Suppressor macrophage (primary cell): ENCODE data around the gene EEPD1.
"Not testable (repeated sequence)": the region's sequence is repeated elsewhere in the genome, so short reads cannot be mapped to it uniquely, and the experiment has no call there.

Experiments
- DNase-seq, 4 experiments: peaks; one replicate each; pipeline ENCODE4 v3.0.0-alpha.2; 2020 to 2022

EEPD1 gene

DNA sequence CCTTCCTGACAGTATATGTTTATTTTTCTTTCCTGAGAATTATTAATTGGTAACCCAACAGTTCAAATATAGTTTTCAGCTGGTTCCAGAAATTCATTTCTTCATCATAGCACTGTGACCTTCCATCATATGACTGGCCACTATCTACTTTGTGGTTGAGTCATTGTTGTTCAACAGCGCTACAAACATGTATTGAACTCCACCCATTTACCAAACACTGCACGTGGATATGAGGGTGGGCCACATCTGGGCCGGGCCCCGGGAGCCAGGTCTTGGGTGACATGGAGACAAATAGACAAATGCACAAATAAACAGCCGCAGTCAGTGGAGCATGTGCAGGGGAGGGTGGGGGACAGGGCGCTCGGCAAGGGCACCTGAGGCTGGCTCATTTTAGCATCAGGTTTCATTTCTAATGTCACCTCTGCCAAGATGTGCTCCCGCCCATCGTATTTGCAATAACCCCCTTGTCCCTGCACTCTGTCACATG lies 24.0 kb upstream of the EEPD1 start:
- no peak for DNase-seq

DNA sequence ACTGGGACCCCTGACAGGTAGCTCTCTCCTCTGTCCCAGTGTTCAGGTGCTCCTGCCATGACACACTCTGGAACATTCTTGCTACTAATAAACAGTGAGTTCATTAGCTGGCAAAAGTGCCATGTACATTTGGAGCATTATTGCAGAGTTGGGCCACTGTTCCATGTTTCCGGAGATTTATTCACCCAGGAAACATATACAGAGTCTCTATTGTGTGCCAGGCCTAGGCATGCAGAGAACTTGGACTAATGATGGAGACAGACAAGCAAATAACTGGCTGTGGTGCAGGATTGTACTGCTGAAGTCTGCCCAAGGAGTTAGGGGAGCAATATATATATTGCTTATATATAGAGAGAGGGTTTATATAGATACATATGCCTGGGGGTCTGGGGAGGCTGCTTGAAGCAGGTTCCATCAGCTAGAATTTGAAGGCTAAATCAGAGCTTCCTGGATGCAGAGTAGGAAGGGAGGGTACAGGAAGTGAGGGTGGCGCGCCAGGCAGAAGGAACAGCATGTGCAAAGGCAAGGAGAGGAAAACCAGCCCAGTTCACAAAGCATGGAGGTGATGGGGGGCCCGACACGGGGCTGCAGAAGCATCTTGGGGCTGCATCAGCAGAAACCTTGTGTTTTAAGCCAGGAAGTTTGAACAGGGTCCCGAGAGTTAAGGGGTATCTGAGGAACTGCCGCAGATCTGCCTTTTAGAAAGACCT lies 22.7 kb upstream of the EEPD1 start:
- DNase-seq: no peak

DNA sequence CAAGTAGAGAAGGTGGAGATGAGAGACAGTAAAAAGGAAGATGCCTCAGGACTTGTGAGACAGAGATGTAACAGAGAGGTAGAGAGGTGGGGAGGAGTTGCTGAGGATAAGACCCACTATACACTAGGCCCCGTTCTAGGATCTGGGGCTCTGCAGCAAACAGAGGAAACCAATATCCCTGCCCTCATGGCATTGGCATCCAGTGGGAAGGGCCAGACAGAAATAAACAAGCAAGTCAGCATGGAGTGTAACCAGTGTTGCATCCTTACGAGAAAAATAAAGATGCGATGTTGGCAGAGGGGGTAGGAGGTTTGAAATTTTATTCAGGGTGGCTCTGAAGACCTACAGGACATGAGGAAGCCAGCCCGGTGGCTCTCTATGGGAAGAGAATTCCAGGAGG lies 22.0 kb upstream of the EEPD1 start:
- DNase-seq: no peak

DNA sequence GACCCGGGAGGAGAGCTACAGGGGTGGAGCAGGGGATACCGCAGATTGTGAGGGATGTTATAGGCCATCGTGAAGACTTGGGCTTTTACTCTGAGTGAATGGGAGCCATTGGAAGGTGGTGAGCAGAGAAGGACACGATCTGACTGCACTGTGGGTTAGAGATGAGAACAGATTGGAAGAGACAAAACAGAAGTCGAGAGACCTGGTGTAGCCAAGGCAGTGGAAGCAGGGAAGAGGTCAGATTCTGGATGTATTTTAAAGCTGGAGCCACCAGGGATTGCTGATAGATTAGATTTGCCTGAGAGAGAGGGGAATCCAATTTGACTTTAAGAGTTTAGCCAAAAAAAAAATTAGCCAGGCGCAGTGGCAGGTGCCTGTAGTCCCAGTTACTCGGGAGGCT lies 21.6 kb upstream of the EEPD1 start:
- DNase-seq: no peak

DNA sequence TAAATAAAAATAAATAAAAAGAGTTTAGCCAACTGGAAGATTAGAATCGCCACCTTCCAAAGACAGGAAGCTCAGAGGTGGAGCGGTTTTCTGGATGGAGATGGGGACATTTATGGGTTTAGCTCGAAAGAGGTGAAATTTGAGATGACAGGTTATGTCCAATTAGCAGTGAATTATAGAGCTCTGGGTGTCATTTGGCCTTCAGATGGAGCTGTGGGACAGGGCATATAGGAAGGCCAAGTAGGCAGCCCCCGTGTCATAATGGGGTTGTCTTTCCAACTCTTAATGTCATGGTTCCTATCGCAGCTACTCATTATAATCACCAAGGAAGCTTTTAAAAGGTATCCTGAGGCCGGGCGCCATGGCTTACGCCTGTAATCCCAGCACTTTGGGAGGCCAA lies 21.0 kb upstream of the EEPD1 start:
- DNase-seq: no peak

DNA sequence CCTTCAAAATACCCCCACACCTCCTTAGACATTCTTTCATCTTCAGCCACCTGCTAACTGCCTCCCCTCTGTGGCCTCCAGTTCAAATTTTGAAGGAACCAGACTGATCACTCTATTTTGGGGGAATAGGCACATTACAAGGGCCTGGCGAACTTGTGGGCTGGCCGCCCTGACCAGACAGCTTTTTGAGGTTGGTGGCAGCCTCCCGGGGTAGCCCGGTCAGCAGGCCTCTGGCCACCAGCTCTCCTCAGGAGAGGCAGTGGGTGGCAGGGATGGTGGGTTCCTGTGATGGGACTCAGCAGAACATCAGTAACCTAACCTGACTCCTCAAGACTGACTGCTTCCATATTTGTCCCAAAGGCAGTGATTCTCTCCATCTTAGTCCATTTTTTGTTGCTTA lies 17.4 kb upstream of the EEPD1 start:
- no peak for DNase-seq

DNA sequence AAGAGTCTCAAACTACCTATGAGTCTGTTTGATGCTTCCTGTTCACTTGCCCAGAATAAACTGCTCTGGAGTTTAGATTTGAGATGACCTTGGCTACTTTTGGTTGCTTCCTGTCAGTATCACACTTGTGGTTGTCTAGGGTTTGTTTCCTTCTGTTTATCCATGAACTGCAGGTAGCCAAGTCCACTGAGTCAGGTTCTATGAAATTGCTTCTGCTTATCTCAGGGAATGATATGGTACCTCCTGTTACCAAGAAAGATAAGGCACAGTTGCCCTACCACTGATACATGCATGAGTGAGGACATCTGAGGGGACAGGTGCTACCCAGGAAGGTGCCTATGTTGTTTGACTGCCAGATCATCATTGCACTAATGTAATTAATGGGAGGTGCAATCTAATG lies 15.8 kb upstream of the EEPD1 start:
- no peak for DNase-seq

DNA sequence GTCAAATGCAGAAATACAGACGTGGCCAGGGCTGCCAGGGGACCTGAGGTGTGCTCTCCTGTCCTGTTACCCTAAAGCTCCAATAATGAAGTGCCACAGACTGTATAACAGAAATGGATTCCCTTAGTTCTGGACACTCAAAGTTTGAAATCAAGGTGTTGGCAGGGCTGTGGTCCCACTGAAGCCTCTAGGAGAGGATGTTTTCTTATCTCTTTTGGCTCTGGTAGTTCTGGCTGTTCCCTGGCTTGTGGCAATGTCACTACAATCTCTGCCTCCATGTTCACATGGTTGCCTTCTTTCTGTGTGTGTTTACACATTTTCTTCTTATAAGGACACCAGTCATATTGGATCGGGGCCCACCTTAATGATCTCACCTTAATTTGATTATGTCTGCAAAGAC lies 15.3 kb upstream of the EEPD1 start:
- no peak for DNase-seq

DNA sequence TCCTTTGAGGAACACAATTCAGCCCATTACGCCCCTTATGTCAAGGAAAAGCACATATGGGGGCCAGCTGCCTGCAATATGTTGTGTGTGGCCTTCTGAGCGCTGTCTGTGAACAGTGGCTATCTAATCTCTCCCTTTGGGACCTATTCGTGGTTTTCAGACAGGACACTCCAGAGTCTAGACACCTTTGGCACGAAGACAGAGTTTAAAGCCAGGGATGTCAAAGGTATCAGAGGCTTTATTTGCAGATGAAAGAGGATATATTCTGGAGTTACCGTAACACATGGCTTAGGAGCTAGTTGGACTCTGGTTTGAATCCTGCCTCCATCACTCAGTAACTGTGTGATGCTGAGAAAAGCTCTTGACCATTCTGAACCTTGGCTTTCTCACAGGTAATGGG lies 14.8 kb upstream of the EEPD1 start:
- no peak for DNase-seq

DNA sequence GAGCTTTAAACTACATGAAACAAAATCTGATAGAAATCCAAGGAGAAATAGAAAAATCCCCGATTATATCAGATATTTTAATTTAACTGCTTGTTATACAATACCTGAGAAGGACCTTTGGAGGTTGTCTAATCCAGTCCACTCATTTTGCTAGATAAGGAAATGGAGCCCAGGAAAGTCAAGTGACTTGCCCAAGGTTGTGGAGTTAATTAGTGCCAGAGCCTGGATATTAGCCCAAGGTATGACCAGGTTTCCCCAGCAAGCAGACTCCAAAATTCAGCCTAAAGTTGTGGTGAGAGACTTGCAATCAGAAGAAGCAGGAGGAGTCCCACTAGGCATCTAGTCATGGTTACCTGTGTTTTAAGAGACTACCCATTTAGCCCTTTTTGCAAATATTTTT lies 11.7 kb upstream of the EEPD1 start:
- no peak for DNase-seq

DNA sequence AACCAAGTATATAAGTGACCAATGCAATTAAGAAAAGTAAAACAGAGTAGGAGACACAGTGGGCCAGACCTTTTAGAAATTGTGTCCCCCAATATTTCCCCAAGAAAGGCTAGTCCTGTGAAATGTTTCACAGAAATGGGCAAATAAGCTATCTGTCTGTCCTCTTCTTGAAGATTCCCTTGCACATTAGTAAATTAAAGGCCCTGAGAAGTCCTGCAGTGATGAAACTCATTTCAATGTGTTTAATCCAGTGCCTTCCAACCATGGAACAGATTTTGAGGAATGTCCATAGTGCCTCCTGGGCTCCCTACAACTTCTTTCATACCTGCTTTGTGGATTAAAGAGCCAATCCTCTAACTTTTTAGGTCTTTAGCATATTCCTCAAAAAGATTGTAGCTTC lies 11.2 kb upstream of the EEPD1 start:
- no peak for DNase-seq

DNA sequence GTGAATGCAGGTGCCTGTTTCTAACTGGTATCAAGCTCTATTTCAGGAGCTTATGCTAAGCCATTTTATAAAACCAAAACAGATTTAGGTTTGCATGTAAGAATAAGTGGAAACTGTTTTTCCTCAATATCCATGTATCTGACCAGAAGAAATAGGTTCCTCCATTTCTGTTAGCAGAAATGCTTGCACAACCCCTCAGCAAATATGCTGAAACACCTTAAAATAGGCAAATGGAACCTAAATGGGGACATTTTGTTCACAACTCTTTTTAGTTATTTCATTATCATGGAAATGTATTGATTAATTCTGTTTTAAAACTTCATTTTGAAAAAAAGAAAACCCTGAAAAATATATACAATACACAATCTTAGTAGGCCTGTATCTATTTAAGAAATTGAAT lies 8.9 kb upstream of the EEPD1 start:
- DNase-seq: peak in 3 of 4 experiments; percentile 39 to 65 (median 47)

DNA sequence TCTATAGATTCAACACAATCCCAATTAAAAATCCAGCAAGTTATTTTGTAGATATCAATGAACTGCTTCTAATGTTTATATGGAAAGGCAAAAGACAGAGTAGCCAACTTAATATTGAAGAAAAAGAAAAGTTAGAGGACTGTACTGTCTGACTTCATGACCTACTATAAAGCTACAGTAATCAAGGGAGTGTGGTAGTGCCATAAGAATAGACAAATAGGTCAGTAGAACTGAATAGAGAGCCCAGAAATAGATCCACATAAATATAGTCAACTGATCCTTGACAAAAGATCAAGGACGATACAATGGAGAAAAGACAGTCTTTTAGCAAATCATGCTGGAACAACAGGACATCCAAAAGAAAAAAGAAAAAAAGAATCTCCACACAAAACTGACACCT lies 7.4 kb upstream of the EEPD1 start:
- DNase-seq: no peak

DNA sequence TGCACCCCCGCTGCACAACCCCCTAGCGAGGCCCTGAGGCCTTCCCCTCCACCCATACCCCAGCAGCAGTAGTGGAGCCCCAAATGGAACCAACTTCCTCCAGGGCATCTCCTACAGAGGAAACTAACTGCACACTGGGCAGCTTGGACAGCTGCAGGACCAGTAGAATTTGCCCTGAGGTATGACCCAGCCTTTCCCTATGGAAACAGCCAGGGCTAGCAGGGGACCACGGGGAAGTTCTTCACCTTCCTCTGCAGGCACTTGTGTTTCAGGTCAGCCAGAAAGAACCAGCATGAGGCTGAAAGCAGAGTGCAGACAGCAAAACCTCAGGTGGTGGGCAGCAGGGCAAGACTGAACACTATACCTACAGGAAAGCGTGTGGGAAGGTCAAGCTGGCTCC lies 5.7 kb upstream of the EEPD1 start:
- no peak for DNase-seq

DNA sequence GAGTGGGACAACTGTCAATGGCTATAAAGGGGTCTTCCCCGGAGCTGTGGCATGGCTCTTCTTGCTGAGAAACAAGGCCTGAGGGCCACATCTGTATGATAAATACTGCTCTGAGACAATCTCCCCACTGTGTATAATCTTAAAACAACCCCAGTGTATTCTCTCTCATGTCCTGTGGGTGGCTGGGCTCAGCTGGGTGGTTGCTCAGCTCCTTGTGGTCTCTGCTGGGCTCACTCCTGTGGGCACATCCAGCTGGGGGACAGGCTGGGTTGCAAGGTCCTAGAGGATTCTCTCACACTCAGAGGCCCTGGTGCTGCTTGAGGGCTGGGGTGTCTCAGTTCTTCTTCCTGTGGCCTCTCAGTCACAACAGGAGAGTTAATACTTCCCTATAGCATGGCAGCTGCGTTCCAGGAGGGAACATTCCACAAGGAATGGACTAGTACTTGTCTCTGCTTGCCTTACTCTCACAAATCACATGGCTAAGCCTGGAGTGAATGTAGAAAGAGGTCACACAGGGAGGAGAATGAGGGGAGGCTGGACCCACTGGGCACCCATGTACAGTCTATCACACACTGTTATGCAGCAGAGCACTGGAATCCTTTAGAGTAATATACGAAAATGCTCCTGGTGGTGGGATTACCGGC lies 4.5 kb upstream of the EEPD1 start:
- DNase-seq: no peak

DNA sequence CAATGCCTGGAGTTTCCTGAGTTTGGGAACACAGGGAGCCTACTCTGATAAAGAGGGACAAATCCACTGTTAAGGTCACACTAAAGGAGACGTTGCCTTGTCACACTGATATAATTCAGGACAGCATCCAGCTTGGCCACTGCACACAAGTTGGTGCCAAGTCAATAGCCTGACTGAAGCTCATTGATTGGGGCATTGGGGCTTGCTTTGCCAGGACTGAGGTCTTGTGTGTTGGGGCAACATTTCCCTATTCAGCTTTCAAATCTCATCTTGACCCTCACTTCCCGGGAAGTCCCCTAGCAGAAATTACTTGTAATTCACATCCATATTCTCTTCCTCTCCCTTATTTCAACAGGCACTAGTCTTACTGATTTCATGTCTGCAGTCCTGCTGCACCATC lies 3.8 kb upstream of the EEPD1 start:
- DNase-seq: not testable (repeated sequence)

DNA sequence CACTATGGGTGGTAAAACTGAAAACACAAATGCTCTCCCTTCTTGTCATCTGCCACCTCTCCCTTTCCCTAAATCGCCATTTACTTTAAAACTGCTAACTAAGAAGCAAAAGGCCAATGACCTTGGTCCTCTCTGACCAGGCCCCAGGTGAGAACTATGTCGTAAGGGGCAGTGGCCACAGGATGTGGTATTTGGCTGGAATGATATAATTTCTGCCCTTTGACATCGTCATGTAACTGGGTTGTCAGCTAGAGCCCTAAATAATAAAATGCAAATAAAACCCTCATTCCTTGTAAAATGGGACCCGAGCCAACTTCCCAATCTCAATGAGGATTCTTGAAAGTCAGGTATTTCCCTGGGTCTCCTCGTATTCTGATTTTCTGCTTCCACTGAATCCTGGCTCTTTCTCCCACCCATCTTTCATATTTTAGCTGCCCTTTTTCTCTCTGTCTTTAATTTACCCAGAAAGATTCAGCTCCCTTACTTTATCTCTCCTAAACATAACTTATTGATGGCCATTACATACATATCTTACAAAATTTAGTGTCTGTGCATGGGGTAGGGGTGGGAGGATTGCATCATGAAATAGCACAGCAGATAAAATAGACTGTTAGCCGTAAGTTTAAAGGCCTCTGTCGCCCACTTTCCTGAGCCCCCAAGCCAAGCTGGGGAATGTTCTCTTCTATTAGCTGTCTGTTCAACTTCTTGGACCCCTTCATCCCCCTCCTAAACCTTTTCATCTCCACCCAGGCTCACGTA lies 3.2 kb upstream of the EEPD1 start:
- no peak for DNase-seq

DNA sequence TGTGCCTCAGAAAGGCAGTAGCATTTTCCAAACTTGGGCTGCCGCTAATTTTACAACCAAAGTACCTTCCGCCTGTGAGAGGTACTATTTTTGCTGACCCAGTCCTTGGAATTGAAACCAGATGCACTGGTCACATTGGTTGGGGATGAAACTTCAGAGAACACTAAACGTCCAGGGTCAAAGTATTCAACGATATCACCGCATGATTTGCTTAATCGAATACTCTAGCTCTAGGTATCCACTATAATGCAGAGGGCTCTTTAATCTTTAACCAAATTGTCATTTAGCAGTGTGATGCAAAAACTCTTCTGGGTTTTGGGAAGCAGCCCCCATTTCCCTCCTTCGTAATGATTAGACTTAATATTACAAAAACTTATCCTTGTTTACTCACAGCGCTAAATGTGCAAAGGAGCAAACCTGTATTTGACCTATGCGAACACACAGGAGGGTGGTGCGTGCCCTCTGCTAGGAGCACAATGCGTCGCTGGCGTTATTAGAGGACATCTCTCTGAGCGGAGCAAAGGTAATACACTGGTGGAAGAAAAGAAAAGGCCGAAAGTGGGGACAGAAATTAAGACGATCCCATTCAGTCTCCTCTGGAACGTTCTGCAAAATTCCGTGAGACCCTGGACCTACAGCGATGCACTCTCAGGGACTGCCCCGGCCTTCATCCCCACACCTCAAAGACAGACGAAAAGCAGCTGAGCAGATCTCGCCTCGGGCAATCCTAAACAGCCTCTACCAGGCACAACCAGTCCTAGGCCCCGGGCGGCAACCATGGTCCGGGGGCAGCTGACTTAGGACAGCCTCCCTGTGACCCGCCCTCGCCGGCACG lies 916 bp upstream of the EEPD1 start:
- DNase-seq: no peak

DNA sequence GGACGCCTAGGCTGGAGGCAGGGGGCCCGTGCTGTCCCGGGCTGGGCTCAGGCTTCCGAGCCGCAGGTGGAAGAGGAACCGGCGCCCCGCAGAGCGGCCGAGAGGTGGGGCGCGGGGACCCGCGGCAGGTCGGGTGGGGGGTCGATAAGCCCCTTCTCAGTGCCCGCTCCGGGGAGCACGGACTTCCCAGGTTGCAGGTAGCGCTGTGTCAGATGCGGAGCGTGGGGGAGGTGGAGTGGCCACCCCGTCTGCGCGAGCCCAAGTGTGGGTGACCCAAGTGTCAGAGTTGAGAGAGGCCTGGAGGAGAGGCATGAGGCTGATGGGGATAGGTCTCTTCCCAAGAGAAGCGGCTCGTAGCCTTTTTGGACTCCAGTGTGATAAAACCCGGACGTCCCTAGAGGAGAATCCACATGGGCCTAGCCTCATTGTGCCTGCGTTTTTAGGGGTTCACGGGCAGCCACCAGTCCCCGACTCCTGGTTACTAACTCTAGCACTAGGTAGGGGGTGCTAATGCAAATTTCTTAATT lies 580 bp downstream of the EEPD1 start:
- DNase-seq: peak in 2 of 4 experiments; percentile 39 to 42

DNA sequence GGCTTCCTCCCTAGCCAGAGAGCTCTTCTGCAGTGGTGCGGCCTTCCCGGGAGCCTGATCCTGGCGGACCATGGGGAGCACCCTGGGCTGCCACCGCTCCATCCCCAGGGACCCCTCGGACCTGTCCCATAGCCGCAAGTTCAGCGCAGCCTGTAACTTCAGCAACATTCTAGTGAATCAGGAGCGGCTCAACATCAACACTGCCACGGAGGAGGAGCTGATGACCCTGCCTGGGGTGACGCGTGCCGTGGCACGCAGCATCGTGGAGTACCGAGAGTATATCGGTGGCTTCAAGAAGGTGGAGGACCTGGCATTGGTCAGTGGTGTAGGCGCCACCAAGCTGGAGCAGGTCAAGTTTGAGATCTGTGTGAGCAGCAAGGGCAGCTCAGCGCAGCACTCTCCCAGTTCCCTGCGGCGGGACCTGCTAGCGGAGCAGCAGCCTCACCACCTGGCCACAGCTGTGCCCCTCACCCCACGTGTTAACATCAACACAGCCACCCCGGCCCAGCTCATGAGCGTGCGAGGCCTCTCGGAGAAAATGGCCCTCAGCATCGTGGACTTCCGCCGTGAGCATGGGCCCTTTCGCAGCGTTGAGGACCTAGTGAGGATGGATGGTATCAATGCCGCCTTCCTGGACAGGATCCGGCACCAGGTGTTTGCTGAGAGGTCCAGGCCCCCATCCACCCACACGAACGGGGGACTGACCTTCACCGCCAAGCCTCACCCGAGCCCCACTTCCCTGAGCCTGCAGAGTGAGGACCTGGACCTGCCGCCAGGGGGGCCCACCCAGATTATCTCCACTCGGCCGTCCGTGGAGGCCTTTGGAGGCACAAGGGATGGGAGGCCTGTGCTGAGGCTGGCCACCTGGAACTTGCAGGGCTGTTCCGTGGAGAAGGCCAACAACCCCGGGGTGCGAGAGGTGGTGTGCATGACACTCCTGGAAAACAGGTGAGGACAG lies 1.5 kb downstream of the EEPD1 start:
- peak in 1 of 4 experiments; percentile 21 for DNase-seq

DNA sequence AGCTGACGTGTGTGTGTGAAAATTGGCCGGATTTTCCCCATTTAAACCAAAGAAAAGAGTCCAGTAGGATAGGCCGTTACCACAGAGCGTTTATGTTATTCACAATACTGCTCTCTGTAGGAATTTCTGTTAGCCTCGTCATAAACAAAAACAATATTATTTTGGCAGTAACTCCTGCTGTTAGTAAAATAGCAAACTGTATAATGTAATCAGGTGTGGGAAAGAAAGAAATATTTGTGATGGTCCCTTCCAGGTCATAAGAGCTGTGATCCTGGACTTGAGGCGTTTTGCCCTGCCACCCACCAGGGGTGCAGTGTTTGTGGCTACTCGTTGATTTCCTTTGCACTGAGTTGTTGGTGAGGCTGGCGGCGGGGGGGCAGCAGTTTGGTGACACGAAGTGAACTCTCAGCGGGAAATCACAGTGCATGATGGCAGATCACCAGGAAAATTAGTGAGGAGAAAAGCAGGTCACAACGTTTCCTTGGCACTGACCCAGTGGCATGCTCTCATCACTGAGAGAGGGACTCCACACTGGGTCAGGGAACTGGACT lies 2.8 kb downstream of the EEPD1 start:
- DNase-seq: peak; percentile 38 to 64 (median 46)
